Esophagus muscularis mucosa (tissue), 4 donors: ENCODE data around the gene ZNF384. TPM values are rescaled to one million over a fixed set of nuclear protein-coding genes. Genes with fewer than 3 reads are reported as not detected.

Experiments
- DNase-seq: peaks from one replicate; pipeline ENCODE4 v3.0.0-alpha.2; 2017; ENCODE audit errors: extremely low spot score
- H3K27ac ChIP-seq, 4 donors: fragments of 200-600 bp; sonication (generic); replicated peaks in 1 of 4; 1 replicate in 3 of 4; 2 replicates in 1 of 4; pipeline ENCODE4 v1.5.1; 2016 to 2019; ENCODE audit warnings: mild to moderate bottlenecking in 1 of 4
- H3K27me3 ChIP-seq, 4 donors: fragments of 200-600 bp; sonication (generic); one replicate each; pipeline versions ENCODE4 v1.5.1 to v1.6.0; 2016 to 2019
- H3K36me3 ChIP-seq, 4 donors: fragments of 200-600 bp; sonication (generic); one replicate each; pipeline ENCODE4 v1.5.1; 2016 to 2019
- H3K4me1 ChIP-seq, 4 donors: fragments of 200-600 bp; sonication (generic); one replicate each; pipeline ENCODE4 v1.5.1; 2016 to 2019
- H3K4me3 ChIP-seq, 4 donors: fragments of 200-600 bp; sonication (generic); 1 replicate in 2 of 4; 2 replicates in 2 of 4; pipeline ENCODE4 v1.5.1; 2016 to 2019; ENCODE audit warnings: mild to moderate bottlenecking in 4 of 4, moderate library complexity in 1 of 4
- H3K9me3 ChIP-seq, 4 donors: fragments of 200-600 bp; sonication (generic); 1 replicate in 3 of 4; 2 replicates in 1 of 4; pipeline ENCODE4 v1.5.1; 2016 to 2019
- CTCF ChIP-seq, 3 experiments: fragments of 200-600 bp in 2 of 3; fragments of 450-650 bp in 1 of 3; sonication (generic) in 2 of 3; IDR thresholded peaks; one replicate each; pipeline ENCODE4 v1.5.1; 2017 to 2019; ENCODE audit warnings: antibody characterized with exemption in 3 of 3, mild to moderate bottlenecking in 2 of 3, moderate library complexity in 1 of 3
- EP300 ChIP-seq: sonication (generic); formaldehyde crosslinking; IDR thresholded peaks from one replicate; pipeline ENCODE4 v1.6.1; 2017; ENCODE audit warnings: antibody characterized with exemption
- POLR2A ChIP-seq: fragments of 450-650 bp; IDR thresholded peaks from one replicate; pipeline ENCODE4 v1.6.1; 2017; ENCODE audit warnings: antibody characterized with exemption, moderate library complexity, mild to moderate bottlenecking, low read depth
- POLR2AphosphoS5 ChIP-seq, 2 donors: sonication (generic); formaldehyde crosslinking; IDR thresholded peaks; one replicate each; pipeline ENCODE4 v1.6.1; 2017; ENCODE audit warnings: antibody characterized with exemption in 2 of 2
- WGBS: methylation state at CpG from one replicate; pipeline ENCODE4 v1.1.5; 2018; 5-methylcytosine and 5-hydroxymethylcytosine counted together
- intact Hi-C: fragments of 100-400 bp; cut with DNase I; formaldehyde crosslinking; loops from one replicate; pipeline ENCODE4 v1.15.1; 2023
- total RNA-seq, 4 donors: library from RNA; depleted of rRNA; stranded (reverse); fragments of >200 nt; gene quantifications; one replicate each; pipeline versions ENCODE4 v1.1.0 to v1.2.1, GENCODE V29; 2016

ZNF384 gene
- total RNA-seq, 4 donors from 2014 or later = 32.8 to 55.4 (median 41.0) TPM

- Histone ChIP-seq H3K36me3 (no peaks in the 10 kb centered on the region), H3K4me1 (peaks cover 0 to 20% (median 10%) of the 10 kb centered on the region in 4 donors), H3K27ac (peak overlapping the region in 2 of 4 donors; percentile 27 to 49), H3K4me3 (peak overlapping the region in 2 of 4 donors; percentile 17 to 30), H3K27me3 (peaks cover 0 to 11% (median 0%) of the 10 kb centered on the region in 4 donors), H3K9me3 (no peaks in the 10 kb centered on the region)
- DNase-seq = no peak
- WGBS = 71% methylated on average over 4 of the region's 5 CpGs
- intact Hi-C loops = no loop called here
- TF ChIP-seq EP300 = no peak
- TF ChIP-seq POLR2A = no peak
- no peak for TF ChIP-seq CTCF (IDR thresholded peaks at IDR 0.05)
- no peak for TF ChIP-seq POLR2AphosphoS5 (IDR thresholded peaks at IDR 0.05)
These were observed 53.8 kb downstream of the ZNF384 start for GRCh38 chr12:6635375-6635855.

GRCh38 chr12:6632026-6632983 is 56.9 kb downstream of the ZNF384 start:
- Histone ChIP-seq H3K36me3 (no peaks in the 10 kb centered on the region), H3K27me3 (peaks cover 0 to 11% (median 0%) of the 10 kb centered on the region in 4 donors), H3K27ac (peak overlapping the region in 1 of 4 donors; percentile 42), H3K4me3 (no peak overlapping the region), H3K4me1 (peaks cover 0 to 14% (median 10%) of the 10 kb centered on the region in 4 donors), H3K9me3 (no peaks in the 10 kb centered on the region)
- 57% methylated on average over 21 of the region's 21 CpGs for WGBS
- no peak for TF ChIP-seq POLR2A
- peak in 1 of 2 donors; percentile 13 for TF ChIP-seq POLR2AphosphoS5 (IDR thresholded peaks at IDR 0.05)
- intact Hi-C loops = no loop called here
- no peak for DNase-seq

- Histone ChIP-seq H3K27me3 (peaks cover 0 to 11% (median 0%) of the 10 kb centered on the region in 4 donors), H3K4me3 (no peak overlapping the region), H3K27ac (peak overlapping the region in 1 of 4 donors; percentile 18), H3K4me1 (peaks cover 0 to 14% (median 10%) of the 10 kb centered on the region in 4 donors), H3K36me3 (no peaks in the 10 kb centered on the region), H3K9me3 (no peaks in the 10 kb centered on the region)
- no peak for DNase-seq
- intact Hi-C loops = no loop called here
- TF ChIP-seq CTCF (IDR thresholded peaks at IDR 0.05) (no peak), EP300 (no peak), POLR2A (no peak), POLR2AphosphoS5 (IDR thresholded peaks at IDR 0.05) (no peak)
- WGBS = 86% methylated on average over 3 of the region's 3 CpGs
These were observed 57.6 kb downstream of the ZNF384 start for GRCh38 chr12:6631549-6631961.

- H3K9me3 ChIP-seq = no peaks in the 10 kb centered on the region
- intact Hi-C loops = no loop called here
- peaks cover 0 to 11% (median 0%) of the 10 kb centered on the region in 4 donors for H3K27me3 ChIP-seq
- H3K4me1 ChIP-seq = peaks cover 0 to 14% (median 10%) of the 10 kb centered on the region in 4 donors
- no peaks in the 10 kb centered on the region for H3K36me3 ChIP-seq
- no peak overlapping the region for H3K27ac ChIP-seq
- DNase-seq = no peak
- no peak overlapping the region for H3K4me3 ChIP-seq
- WGBS = 49% methylated on average over 5 of the region's 5 CpGs
- TF ChIP-seq POLR2AphosphoS5 (IDR thresholded peaks at IDR 0.05) (no peak), EP300 (no peak), CTCF (IDR thresholded peaks at IDR 0.05) (no peak), POLR2A (no peak)
These were observed 58.4 kb downstream of the ZNF384 start for GRCh38 chr12:6630736-6631135.

GRCh38 chr12:6627616-6628015 is 61.6 kb downstream of the ZNF384 start:
- peaks cover 0 to 11% (median 0%) of the 10 kb centered on the region in 4 donors for H3K27me3 ChIP-seq
- TF ChIP-seq CTCF (IDR thresholded peaks at IDR 0.05) = no peak
- no peak for TF ChIP-seq EP300
- no peaks in the 10 kb centered on the region for H3K9me3 ChIP-seq
- peaks cover 0 to 7% (median 2%) of the 10 kb centered on the region in 4 donors for H3K4me1 ChIP-seq
- WGBS = 46% methylated on average over 7 of the region's 7 CpGs
- H3K36me3 ChIP-seq = no peaks in the 10 kb centered on the region
- H3K27ac ChIP-seq = no peak overlapping the region
- intact Hi-C loops = no loop called here
- no peak overlapping the region for H3K4me3 ChIP-seq
- DNase-seq = no peak
